HG02970 (cell line): ENCODE data around the gene TPM1.
"Not testable (repeated sequence)": the region's sequence is repeated elsewhere in the genome, so short reads cannot be mapped to it uniquely, and the experiment has no call there.

Experiments
- ATAC-seq: cut with Tn5 transposase; IDR thresholded peaks from one replicate; pipeline ENCODE4 v1.9.1; 2021; ENCODE audit warnings: mild to moderate bottlenecking, moderate library complexity, moderate number of reproducible peaks; ENCODE audit not compliant: unreplicated experiment, low FRiP score

TPM1 gene

GRCh38 chr15:63041974-63042876 lies at the start of gene TPM1:
Gene TPM1 (plus strand): TSS chr15:63042747. CDS start chr15:63042830, 83 bp downstream.
- ATAC-seq, result no peak

- ATAC-seq, result no peak
These were observed 49.5 kb upstream of the TPM1 start for GRCh38 chr15:62993066-62993465.

DNA sequence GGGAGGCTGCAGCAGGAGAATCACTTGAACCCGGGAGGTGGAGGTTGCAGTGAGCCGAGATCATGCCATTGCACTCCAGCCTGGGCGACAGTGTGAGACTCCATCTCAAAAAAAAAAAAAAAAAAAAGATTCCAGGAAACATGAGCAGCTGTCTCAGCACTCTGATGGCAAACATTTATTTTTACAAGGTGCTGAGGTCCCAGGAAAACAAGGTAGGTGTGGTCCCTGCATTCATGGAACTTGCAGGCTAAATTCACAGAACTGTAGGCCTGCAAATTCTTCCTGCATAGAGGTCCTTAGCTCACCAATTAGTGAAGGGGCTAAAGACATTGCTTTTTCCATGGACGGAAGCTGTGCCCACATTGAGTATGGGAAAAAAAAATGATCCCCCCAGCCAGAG lies 48.9 kb upstream of the TPM1 start:
- not testable (repeated sequence) for ATAC-seq

DNA sequence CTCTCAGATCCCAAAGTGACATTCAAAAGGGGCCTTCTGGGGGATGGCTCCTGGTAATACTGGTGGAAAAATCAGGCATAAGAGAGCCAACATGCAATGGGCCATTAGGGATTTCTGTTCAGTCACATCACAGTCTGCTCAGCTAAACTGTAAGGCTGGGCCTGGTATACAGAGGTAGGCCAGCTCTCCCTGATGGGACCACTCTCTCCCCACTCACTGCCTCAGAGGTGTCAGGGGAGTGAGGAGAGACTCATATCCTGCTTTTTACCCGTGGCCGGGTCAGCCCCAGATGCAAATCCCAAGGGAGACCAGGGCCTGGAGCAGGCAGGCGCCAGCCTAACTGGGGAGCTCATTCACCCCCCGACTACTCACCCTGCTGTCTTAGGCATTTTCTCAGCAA lies 48.1 kb upstream of the TPM1 start:
- ATAC-seq, result no peak

- ATAC-seq, result no peak
These were observed 47.4 kb upstream of the TPM1 start for GRCh38 chr15:62994975-62995681.

DNA sequence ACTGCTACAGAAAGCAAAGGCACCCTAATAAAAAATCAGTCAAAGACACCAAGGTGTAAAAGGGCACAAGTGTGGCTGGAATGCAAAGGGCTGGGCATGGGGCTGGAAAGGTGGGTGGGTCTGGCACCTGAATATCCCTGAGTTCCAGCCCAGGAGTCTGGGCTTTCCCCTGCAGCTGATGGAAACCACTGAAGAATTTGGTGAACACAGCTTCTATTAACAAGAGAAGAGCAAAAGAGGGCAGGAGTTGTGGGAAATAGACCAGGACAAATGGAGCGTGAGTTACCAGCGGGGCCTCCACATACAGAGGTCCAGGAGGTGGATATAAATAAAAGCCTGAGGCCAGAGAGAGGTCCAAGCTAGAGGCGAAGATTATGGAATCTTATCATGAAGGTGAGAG lies 45.1 kb upstream of the TPM1 start:
- ATAC-seq, result no peak

GRCh38 chr15:62998262-62998890 lies 44.2 kb upstream of the TPM1 start:
- ATAC-seq, result no peak

- no peak for ATAC-seq
These were observed 43.4 kb upstream of the TPM1 start for GRCh38 chr15:62999178-62999577.

- ATAC-seq, result no peak
These were observed 42.5 kb upstream of the TPM1 start for GRCh38 chr15:62999923-63000561.

DNA sequence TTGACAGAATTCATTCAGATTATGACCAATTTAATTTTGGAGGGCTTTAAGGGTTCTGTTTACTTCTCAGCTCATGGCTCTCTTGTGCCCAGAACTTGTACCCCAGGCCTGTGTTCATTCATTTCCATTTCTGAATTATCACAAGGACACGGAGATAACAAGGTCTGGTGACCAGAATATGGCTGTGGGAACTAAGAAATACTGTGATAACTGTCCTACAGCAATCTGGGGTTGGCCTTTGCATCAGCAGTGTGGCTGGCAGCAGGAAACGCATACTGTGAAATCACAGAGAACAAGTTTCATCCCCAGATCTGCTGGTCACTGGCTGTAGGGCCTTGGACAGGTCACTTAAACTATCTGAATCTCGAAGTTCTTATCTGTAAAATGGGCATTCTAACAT lies 41.8 kb upstream of the TPM1 start:
- ATAC-seq, result no peak

DNA sequence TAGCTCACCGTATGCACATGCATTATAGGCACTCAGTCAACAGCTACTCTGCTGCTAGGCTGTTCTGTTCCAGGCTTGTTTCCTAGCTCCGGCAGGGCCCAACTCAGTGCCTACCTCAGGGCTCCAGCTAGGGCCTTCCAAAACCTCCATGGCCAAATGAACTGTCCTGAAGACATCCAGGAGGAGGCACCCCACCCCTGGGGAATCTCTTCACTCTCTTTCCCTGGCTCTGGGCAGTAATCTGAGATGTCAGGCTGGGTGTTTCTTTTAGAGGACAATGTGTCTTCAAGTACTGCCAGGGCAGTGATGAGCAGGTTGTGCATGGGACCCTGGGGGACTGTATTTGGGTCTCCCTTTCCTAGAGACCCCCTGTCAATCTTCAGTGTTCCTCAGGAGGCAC lies 38.3 kb upstream of the TPM1 start:
- no peak for ATAC-seq

DNA sequence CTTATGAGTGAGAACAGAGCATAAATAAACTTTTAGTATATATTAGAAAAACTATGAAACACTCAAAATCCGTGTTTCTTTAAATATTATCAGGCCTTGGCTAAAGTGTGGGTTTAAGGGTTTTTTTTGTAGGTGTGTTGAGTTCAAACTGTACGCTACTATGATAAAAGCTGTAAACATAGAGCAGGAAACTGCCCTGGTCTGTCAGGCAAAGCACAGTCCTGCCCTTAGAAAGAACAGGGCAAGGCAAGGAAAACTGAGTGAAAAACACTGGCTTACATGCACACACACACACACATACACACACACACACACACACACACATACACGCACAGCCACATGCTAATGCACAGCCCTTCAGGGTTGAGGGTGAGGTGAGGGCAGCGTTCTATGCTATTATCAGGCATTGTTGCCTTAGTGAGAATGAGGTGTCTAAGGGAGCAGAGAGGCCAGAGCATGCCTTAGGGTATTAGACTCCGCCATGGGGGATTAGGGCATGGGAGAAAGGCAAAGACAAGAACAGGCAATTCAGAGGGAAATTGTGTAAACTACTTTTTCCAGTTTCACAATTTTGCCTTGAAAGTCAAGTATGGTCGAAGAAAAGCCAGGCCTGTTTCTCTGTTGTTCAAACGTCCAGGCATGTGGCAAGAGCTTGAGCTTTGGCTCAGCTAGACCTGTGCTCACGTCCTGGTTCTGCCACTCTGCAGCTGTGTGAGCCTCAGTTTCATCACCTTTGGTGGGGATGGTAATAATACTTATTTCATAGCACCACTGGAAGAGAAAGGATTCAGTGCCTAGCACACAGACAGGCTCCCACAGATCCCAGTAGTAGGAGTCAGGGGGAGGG lies 36.3 kb upstream of the TPM1 start:
- ATAC-seq, result no peak

DNA sequence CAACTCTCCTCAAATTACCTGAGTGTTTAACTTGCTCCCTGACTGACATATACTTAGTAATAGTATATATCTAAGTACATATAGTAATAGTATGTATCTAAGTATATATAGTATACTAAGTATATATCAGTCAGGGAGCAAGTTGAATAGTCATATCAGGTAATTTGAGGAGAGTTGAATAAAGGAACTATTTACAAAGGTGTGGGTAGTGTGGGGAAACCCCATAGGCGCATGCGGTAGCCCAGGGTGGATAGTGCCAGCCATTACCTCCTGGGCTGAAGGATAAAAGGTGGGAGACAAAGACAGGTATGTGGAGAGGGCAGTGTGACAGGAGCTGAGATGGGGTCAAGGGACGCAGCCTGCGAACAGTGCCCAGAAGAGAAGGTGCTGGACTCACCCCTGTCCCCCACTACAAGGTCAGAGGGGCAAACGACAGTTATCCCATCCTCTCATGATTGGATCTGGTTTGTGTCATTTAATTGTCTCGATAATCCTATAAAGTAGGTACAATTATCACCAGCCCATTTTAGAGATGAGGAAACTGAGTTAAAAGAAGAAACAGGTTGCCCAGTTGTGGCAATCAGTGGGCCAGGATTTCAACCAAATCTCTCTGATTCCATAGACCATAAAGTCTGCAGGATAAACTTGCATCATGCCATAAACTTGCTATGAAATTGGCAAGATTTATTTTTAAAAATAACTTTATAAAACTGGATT lies 34.1 kb upstream of the TPM1 start:
- ATAC-seq, result no peak

DNA sequence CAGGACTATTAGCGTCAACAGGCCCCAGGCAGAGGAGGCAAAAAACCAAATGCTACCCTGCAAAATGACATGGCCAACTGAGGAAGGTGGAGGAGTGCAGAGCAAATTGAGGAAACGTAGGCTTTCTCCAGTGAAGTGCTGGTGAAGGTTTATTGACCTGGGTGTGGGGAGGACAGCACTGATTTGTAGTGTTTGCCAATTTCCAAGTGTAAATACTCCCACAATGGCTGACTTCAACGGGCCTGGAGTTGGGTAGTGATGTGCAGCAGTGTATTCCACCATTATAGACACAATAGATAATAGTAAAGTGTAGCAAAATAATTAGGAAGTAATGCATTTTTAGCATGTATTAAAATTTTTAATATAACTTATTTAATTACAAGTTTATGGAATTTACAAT lies 32.2 kb upstream of the TPM1 start:
- ATAC-seq, result no peak

GRCh38 chr15:63010920-63011693 lies 31.4 kb upstream of the TPM1 start:
- no peak for ATAC-seq

GRCh38 chr15:63012444-63012843 lies 30.1 kb upstream of the TPM1 start:
- no peak for ATAC-seq

GRCh38 chr15:63013052-63013808 lies 29.3 kb upstream of the TPM1 start:
- ATAC-seq, result no peak

DNA sequence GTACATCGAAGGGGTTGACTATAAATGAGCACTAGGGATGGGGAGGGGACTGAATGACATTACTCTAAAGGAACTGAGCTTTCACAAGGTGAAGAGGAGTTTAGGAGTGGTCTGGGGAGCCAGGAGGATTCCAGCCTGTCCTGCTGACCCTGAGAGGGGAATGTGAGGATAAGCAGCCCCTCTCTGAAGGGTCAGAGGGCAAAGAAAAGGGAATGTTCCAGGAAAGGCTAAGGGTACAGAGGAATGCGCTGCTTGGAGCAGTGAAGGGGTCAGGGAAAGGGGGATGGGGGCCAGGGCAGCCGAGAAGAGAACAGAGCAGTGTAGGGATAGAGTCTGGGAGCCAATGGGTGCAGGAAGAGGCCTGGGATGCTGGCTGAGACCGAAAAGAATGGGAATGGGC lies 28.0 kb upstream of the TPM1 start:
- ATAC-seq, result no peak
